Measurements from ENCODE around the gene PRRT2.
"Not testable (repeated sequence)": the region's sequence is repeated elsewhere in the genome, so short reads cannot be mapped to it uniquely, and the experiment has no call there.

Gene PRRT2

GRCh38 chr16:29791845-29792807 lies 19.9 kb upstream of the PRRT2 start:
- DNase-seq (ENCODE audit: extremely low read depth, low read depth): no peak
- TF ChIP-seq CTCF (IDR thresholded peaks at IDR 0.05; ENCODE audit: low read depth, low read length, missing control alignments): no peak
- peak overlapping the region; percentile 80 for H3K4me3 ChIP-seq (replicated peaks; ENCODE audit: low read depth, low read length)

- DNase-seq (ENCODE audit: extremely low read depth, low read depth); H3K4me3 ChIP-seq (replicated peaks; ENCODE audit: low read depth, low read length): not testable (repeated sequence)
Observed at GRCh38 chr16:29793153-29793552, 18.8 kb upstream of the PRRT2 start.

GRCh38 chr16:29794231-29794710 lies 17.7 kb upstream of the PRRT2 start:
- H3K4me3 ChIP-seq (replicated peaks; ENCODE audit: low read depth, low read length): no peak overlapping the region
- no peak for DNase-seq (ENCODE audit: extremely low read depth, low read depth)
- no peak for TF ChIP-seq CTCF (IDR thresholded peaks at IDR 0.05; ENCODE audit: low read depth, low read length, missing control alignments)

- no peak for TF ChIP-seq CTCF (IDR thresholded peaks at IDR 0.05; ENCODE audit: low read depth, low read length, missing control alignments)
- H3K4me3 ChIP-seq (replicated peaks; ENCODE audit: low read depth, low read length): no peak overlapping the region
- no peak for DNase-seq (ENCODE audit: extremely low read depth, low read depth)
Observed at GRCh38 chr16:29802416-29802935, 9.5 kb upstream of the PRRT2 start.

- no peak for DNase-seq (ENCODE audit: extremely low read depth, low read depth)
- TF ChIP-seq CTCF (IDR thresholded peaks at IDR 0.05; ENCODE audit: low read depth, low read length, missing control alignments): no peak
- no peak overlapping the region; the same call in 1 of the 2 replicates for H3K4me3 ChIP-seq (replicated peaks; ENCODE audit: low read depth, low read length)
Observed at GRCh38 chr16:29804020-29804419, 8.0 kb upstream of the PRRT2 start.

GRCh38 chr16:29804455-29805231 lies 7.3 kb upstream of the PRRT2 start:
- no peak for TF ChIP-seq CTCF (IDR thresholded peaks at IDR 0.05; ENCODE audit: low read depth, low read length, missing control alignments)
- DNase-seq (ENCODE audit: extremely low read depth, low read depth): no peak
- H3K4me3 ChIP-seq (replicated peaks; ENCODE audit: low read depth, low read length): peak overlapping the region; percentile 65

All from HFF-Myc (cell line).